H1 (cell line): Measurements from ENCODE around the gene ADAMTS14.

Experiments
- CBX5 ChIP-seq: fragments of 300-800, 300-1000 bp; sonication (generic); IDR thresholded peaks from 2 replicates; pipeline ENCODE4 v1.7.1; 2016; ENCODE audit warnings: antibody characterized with exemption, low read length, low read depth
- HDAC6 ChIP-seq: IDR thresholded peaks from one replicate; pipeline ENCODE4 v1.7.1; 2012; ENCODE audit warnings: low read depth, mild to moderate bottlenecking, inconsistent platforms, low read length, moderate library complexity
- JUND ChIP-seq: IDR thresholded peaks from 2 replicates; pipeline ENCODE4 v1.6.1; 2011; ENCODE audit warnings: mild to moderate bottlenecking, improper control_type of control experiment, low read length
- POLR2AphosphoS5 ChIP-seq: IDR thresholded peaks from 2 replicates; pipeline ENCODE4 v1.6.1; 2011; ENCODE audit warnings: low read depth, low read length
- SP4 ChIP-seq: IDR thresholded peaks from 2 replicates; pipeline ENCODE4 v1.6.1; 2012; ENCODE audit warnings: low read length, inconsistent platforms
- TAF1 ChIP-seq: IDR thresholded peaks from 2 replicates; pipeline ENCODE4 v1.6.1; 2011; ENCODE audit warnings: mild to moderate bottlenecking, low read depth, low read length
- TF ChIP-seq, protein P1 (sequence below), 3 experiments: IDR thresholded peaks; 1 replicate in 2 of 3; 2 replicates in 1 of 3; pipeline versions ENCODE4 v1.5.1 to v1.6.1; 2011; ENCODE audit warnings: low read length in 3 of 3, mild to moderate bottlenecking in 3 of 3, inconsistent platforms in 2 of 3, low read depth in 1 of 3, moderate library complexity in 1 of 3; ENCODE audit not compliant: insufficient read depth in 1 of 3; ENCODE audit errors: control extremely low read depth in 1 of 3
- TF ChIP-seq, protein P2 (sequence below): IDR thresholded peaks from 2 replicates; pipeline ENCODE4 v1.6.1; 2012; ENCODE audit warnings: inconsistent platforms

DNA sequence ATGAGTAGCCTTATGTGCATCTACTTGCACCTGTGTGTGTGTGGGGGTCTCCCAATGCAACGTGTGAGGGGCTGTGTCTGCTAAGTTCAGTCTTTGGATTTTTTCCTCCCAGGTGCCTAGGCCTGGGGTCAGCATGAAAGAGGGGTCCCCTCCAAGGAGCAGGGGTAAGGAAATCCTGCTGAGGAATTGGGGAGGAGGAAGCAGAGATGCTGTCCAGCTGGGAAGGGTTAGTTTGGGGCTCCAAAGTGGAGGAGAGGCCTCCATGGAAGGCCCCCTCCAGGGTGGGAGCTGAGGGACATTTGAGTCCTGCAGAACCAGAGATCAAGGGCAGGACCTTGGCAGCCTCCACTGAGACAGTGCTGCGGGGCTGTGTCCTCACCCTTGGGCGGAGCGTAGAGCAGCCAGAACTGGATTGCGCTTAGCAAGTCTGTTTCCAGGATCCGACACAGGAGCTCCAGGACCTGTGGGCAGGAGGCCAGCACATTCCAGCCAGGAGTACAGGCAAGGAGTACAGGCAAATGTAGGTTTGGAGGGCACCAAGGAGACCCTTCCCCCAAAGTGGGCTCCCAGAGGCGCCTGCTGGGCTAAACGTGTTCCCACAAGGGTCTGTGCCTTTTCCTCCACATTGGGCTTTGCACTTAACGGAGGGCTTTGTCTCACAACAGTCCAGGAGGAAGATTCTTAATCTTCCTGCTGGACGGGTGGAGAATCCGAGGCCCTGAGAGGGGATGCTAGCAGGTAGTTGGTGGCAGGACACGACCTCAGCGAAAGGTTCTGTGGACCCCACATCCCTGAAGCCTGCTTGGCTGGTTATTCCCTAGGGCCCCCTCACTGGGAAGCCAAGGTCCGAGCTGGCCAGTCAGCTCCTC, 102.7 kb downstream of the ADAMTS14 start:
- TF ChIP-seq, protein P1, sequence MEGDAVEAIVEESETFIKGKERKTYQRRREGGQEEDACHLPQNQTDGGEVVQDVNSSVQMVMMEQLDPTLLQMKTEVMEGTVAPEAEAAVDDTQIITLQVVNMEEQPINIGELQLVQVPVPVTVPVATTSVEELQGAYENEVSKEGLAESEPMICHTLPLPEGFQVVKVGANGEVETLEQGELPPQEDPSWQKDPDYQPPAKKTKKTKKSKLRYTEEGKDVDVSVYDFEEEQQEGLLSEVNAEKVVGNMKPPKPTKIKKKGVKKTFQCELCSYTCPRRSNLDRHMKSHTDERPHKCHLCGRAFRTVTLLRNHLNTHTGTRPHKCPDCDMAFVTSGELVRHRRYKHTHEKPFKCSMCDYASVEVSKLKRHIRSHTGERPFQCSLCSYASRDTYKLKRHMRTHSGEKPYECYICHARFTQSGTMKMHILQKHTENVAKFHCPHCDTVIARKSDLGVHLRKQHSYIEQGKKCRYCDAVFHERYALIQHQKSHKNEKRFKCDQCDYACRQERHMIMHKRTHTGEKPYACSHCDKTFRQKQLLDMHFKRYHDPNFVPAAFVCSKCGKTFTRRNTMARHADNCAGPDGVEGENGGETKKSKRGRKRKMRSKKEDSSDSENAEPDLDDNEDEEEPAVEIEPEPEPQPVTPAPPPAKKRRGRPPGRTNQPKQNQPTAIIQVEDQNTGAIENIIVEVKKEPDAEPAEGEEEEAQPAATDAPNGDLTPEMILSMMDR (IDR thresholded peaks at IDR 0.05; ENCODE audit: control extremely low read depth in 1 of 3, insufficient read depth in 1 of 3, low read depth in 1 of 3, low read length in 3 of 3), result no peak
- TF ChIP-seq, protein P2, sequence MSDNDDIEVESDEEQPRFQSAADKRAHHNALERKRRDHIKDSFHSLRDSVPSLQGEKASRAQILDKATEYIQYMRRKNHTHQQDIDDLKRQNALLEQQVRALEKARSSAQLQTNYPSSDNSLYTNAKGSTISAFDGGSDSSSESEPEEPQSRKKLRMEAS, result no peak
- TF ChIP-seq JUND (no peak), POLR2AphosphoS5 (no peak), CBX5 (no peak), TAF1 (no peak), HDAC6 (no peak), SP4 (no peak)
